ENCODE data around the gene NIP7. TPM values are rescaled to one million over a fixed set of nuclear protein-coding genes. Genes with fewer than 3 reads are reported as not detected.

Gene NIP7
- total and polyA plus RNA-seq, 9 of the 15 experiments (the other 6 are each of a cell fraction or from before 2014, with no cell fraction given) = 28.9 to 85.5 (median 72.5) TPM

- no peak for TF ChIP-seq FOXO4 (CRISPR knock-in tag; IDR thresholded peaks at IDR 0.05)
- TF ChIP-seq TBL1XR1 (IDR thresholded peaks at IDR 0.05; ENCODE audit: low read length in 2 of 2) = peak in 1 of 2 experiments; percentile 37; a peak in 1 of 4 replicates
- TF ChIP-seq ZKSCAN1 (IDR thresholded peaks at IDR 0.05; ENCODE audit: low read depth, low read length) = no peak
- no peak for TF ChIP-seq NR3C1 (CRISPR knock-in tag; IDR thresholded peaks at IDR 0.05)
- TF ChIP-seq RFX1 (IDR thresholded peaks at IDR 0.05) = no peak
- 0 out of 2 replicates have a peak, but pooled peaks have one; percentile 33 for TF ChIP-seq LARP7 (IDR thresholded peaks at IDR 0.05)
- no peak for TF ChIP-seq ZNF518B (CRISPR knock-in tag; IDR thresholded peaks at IDR 0.05)
- TF ChIP-seq CLOCK (CRISPR knock-in tag; IDR thresholded peaks at IDR 0.05; ENCODE audit: borderline replicate concordance) = no peak
- TF ChIP-seq HDGF (IDR thresholded peaks at IDR 0.05) = no peak
- peak; percentile 72 to 84 (median 84) for TF ChIP-seq CTCF (IDR thresholded peaks at IDR 0.05 in 2 of 3, conservative IDR thresholded peaks at IDR 0.05 in 1 of 3; ENCODE audit: insufficient read depth in 2 of 3, low read depth in 1 of 3, low read length in 3 of 3)
- TF ChIP-seq PATZ1 (CRISPR knock-in tag; IDR thresholded peaks at IDR 0.05; ENCODE audit: borderline replicate concordance) = no peak
- TF ChIP-seq HNRNPLL (IDR thresholded peaks at IDR 0.05; ENCODE audit: low read depth, low read length, poor library complexity, severe bottlenecking) = peak; percentile 40
- TF ChIP-seq CREB5 (CRISPR knock-in tag; IDR thresholded peaks at IDR 0.05) = no peak
Observed at GRCh38 chr16:69339289-69340094, at the start of gene NIP7, which contains the start of gene COG8 (continued).

Measured in K562 (cell line).